ENCODE results near the gene SLC34A3.

DNA sequence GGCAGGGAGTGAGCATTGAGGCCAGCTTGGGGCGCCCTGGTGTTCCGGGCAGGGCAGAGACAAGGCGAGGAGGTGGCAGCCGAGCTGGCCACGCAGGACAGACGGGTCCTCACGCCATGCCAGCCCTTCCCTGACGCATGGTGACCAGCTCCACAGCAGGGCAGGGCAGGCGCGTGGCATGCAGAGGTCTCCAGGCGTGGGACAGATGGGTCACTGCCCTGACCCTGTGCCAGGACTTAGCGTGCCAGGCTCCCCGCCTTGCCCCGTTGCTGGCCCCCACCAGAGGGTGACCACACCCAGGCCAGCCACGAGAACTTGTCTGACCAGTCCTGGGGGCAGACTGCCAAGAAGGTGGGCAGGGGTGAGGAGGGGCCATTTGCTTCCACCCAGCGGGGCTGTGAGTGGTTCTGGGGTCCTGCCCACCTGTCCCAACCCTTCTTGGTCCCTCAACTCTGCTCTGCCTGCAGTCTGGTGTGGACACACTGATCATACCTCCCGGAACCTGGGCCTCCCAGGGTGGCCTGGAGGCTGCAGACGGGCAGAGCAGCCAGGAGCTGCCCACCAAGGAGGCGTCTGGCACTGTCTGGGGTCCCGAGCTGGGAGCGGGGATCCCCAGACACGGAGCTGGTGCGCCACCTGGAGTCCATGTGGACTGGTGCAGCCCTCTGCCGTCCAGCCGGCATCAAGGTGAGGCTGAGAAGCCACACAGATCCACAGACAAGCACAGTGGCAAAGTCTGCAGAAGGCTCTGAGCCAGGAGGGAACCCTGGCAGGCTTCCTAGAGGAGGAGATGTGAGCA is 3.4 kb upstream of the SLC34A3 start, which contains the start of gene RNF224:
- TF ChIP-seq KDM1A (IDR thresholded peaks at IDR 0.05; ENCODE audit: low read depth) (no peak), JUN (IDR thresholded peaks at IDR 0.05) (no peak)
